ENCODE data around the gene ZNF439. TPM values are rescaled to one million over a fixed set of nuclear protein-coding genes. Genes with fewer than 3 reads are reported as not detected.
"Not testable (repeated sequence)": the region's sequence is repeated elsewhere in the genome, so short reads cannot be mapped to it uniquely, and the experiment has no call there.

Gene ZNF439
- total RNA-seq, 1 experiment from 2014 or later, result 16.5 TPM

GRCh38 chr19:11853358-11853757 lies 4.8 kb downstream of the ZNF439 start:
- peaks cover 12% of the 10 kb centered on the region for H3K4me1 ChIP-seq (ENCODE audit: low read length)
- no peak overlapping the region for H2AFZ ChIP-seq (ENCODE audit: low read length)
- H4K20me1 ChIP-seq (ENCODE audit: insufficient read depth, low read depth, low read length), result no peaks in the 10 kb centered on the region
- no peaks in the 10 kb centered on the region for H3K9me2 ChIP-seq (replicated peaks; ENCODE audit: insufficient read depth, low read length)
- H3K4me3 ChIP-seq (ENCODE audit: low read length), result no peak overlapping the region
- H3K27ac ChIP-seq (ENCODE audit: low read length), result no peak overlapping the region
- H3K27me3 ChIP-seq (ENCODE audit: low read length), result no peaks in the 10 kb centered on the region
- H3K79me2 ChIP-seq (ENCODE audit: low read length), result peaks cover 76% of the 10 kb centered on the region
- no peak overlapping the region for H3K4me2 ChIP-seq (ENCODE audit: low read depth, low read length, poor library complexity, severe bottlenecking)
- peaks cover 54% of the 10 kb centered on the region for H3K36me3 ChIP-seq (ENCODE audit: insufficient read depth, low read length)
- H3K9ac ChIP-seq (ENCODE audit: low read length), result no peak overlapping the region
- no peak for DNase-seq
- peaks cover 17% of the 10 kb centered on the region; the same call in 1 of the 2 replicates for H3K9me3 ChIP-seq (ENCODE audit: low read length)

- Histone ChIP-seq H3K79me2 (ENCODE audit: low read length) (peaks cover 48% of the 10 kb centered on the region), H3K27ac (ENCODE audit: low read length) (no peak overlapping the region), H3K9me3 (ENCODE audit: low read length) (peaks cover 19% of the 10 kb centered on the region; the same call in 1 of the 2 replicates), H3K4me3 (ENCODE audit: low read length) (no peak overlapping the region), H2AFZ (ENCODE audit: low read length) (no peak overlapping the region), H3K9me2 (replicated peaks; ENCODE audit: insufficient read depth, low read length) (no peaks in the 10 kb centered on the region), H3K4me1 (ENCODE audit: low read length) (no peaks in the 10 kb centered on the region), H3K9ac (ENCODE audit: low read length) (no peak overlapping the region), H3K36me3 (ENCODE audit: insufficient read depth, low read length) (peaks cover 38% of the 10 kb centered on the region), H3K4me2 (ENCODE audit: low read depth, low read length, poor library complexity, severe bottlenecking) (no peak overlapping the region), H4K20me1 (ENCODE audit: insufficient read depth, low read depth, low read length) (no peaks in the 10 kb centered on the region), H3K27me3 (ENCODE audit: low read length) (no peaks in the 10 kb centered on the region)
- DNase-seq, result no peak
Observed at GRCh38 chr19:11856596-11857250, 8.2 kb downstream of the ZNF439 start.

- Histone ChIP-seq H3K27me3 (ENCODE audit: low read length) (no peaks in the 10 kb centered on the region), H3K9ac (ENCODE audit: low read length) (no peak overlapping the region), H3K36me3 (ENCODE audit: insufficient read depth, low read length) (peaks cover 32% of the 10 kb centered on the region), H3K79me2 (ENCODE audit: low read length) (peaks cover 29% of the 10 kb centered on the region), H3K4me3 (ENCODE audit: low read length) (no peak overlapping the region), H3K27ac (ENCODE audit: low read length) (no peak overlapping the region), H3K9me2 (replicated peaks; ENCODE audit: insufficient read depth, low read length) (no peaks in the 10 kb centered on the region), H3K4me2 (ENCODE audit: low read depth, low read length, poor library complexity, severe bottlenecking) (no peak overlapping the region), H3K9me3 (ENCODE audit: low read length) (peaks cover 18% of the 10 kb centered on the region), H2AFZ (ENCODE audit: low read length) (no peak overlapping the region), H3K4me1 (ENCODE audit: low read length) (no peaks in the 10 kb centered on the region), H4K20me1 (ENCODE audit: insufficient read depth, low read depth, low read length) (no peaks in the 10 kb centered on the region)
- no peak for DNase-seq
Observed at GRCh38 chr19:11860721-11861120, 12.2 kb downstream of the ZNF439 start.

- Histone ChIP-seq H3K27me3 (ENCODE audit: low read length) (no peaks in the 10 kb centered on the region), H2AFZ (ENCODE audit: low read length) (no peak overlapping the region), H3K4me2 (ENCODE audit: low read depth, low read length, poor library complexity, severe bottlenecking) (no peak overlapping the region), H3K4me3 (ENCODE audit: low read length) (no peak overlapping the region), H3K36me3 (ENCODE audit: insufficient read depth, low read length) (peaks cover 32% of the 10 kb centered on the region), H3K9ac (ENCODE audit: low read length) (no peak overlapping the region), H3K79me2 (ENCODE audit: low read length) (peaks cover 27% of the 10 kb centered on the region), H3K4me1 (ENCODE audit: low read length) (no peaks in the 10 kb centered on the region), H3K9me2 (replicated peaks; ENCODE audit: insufficient read depth, low read length) (no peaks in the 10 kb centered on the region), H4K20me1 (ENCODE audit: insufficient read depth, low read depth, low read length) (no peaks in the 10 kb centered on the region), H3K9me3 (ENCODE audit: low read length) (peaks cover 23% of the 10 kb centered on the region), H3K27ac (ENCODE audit: low read length) (no peak overlapping the region)
- no peak for DNase-seq
Observed at GRCh38 chr19:11861301-11861700, 12.8 kb downstream of the ZNF439 start.

- Histone ChIP-seq H3K9me3 (ENCODE audit: low read length) (peaks cover 40% of the 10 kb centered on the region), H3K36me3 (ENCODE audit: insufficient read depth, low read length) (peaks cover 52% of the 10 kb centered on the region)
Observed at GRCh38 chr19:11867766-11868165, 19.2 kb downstream of the ZNF439 start.

GRCh38 chr19:11868188-11868587 lies 19.7 kb downstream of the ZNF439 start:
- H3K9ac ChIP-seq (ENCODE audit: low read length), result no peak overlapping the region
- no peaks in the 10 kb centered on the region for H3K9me2 ChIP-seq (replicated peaks; ENCODE audit: insufficient read depth, low read length)
- H3K36me3 ChIP-seq (ENCODE audit: insufficient read depth, low read length), result peaks cover 51% of the 10 kb centered on the region
- no peak overlapping the region for H2AFZ ChIP-seq (ENCODE audit: low read length)
- H3K4me3 ChIP-seq (ENCODE audit: low read length), result no peak overlapping the region
- no peaks in the 10 kb centered on the region for H3K4me1 ChIP-seq (ENCODE audit: low read length)
- DNase-seq, result no peak
- H3K4me2 ChIP-seq (ENCODE audit: low read depth, low read length, poor library complexity, severe bottlenecking), result no peak overlapping the region
- H3K27me3 ChIP-seq (ENCODE audit: low read length), result no peaks in the 10 kb centered on the region
- peaks cover 40% of the 10 kb centered on the region for H3K9me3 ChIP-seq (ENCODE audit: low read length)
- H3K79me2 ChIP-seq (ENCODE audit: low read length), result peaks cover 9% of the 10 kb centered on the region
- no peaks in the 10 kb centered on the region for H4K20me1 ChIP-seq (ENCODE audit: insufficient read depth, low read depth, low read length)
- H3K27ac ChIP-seq (ENCODE audit: low read length), result no peak overlapping the region

More at GRCh38 chr19:11867766-11868165, 19.2 kb downstream of the ZNF439 start:
- not testable (repeated sequence) for H3K9ac ChIP-seq (ENCODE audit: low read length); H3K9me2 ChIP-seq (replicated peaks; ENCODE audit: insufficient read depth, low read length); H2AFZ ChIP-seq (ENCODE audit: low read length); H3K4me3 ChIP-seq (ENCODE audit: low read length); H3K4me1 ChIP-seq (ENCODE audit: low read length); H3K27ac ChIP-seq (ENCODE audit: low read length); H3K27me3 ChIP-seq (ENCODE audit: low read length); H3K79me2 ChIP-seq (ENCODE audit: low read length); DNase-seq; H3K4me2 ChIP-seq (ENCODE audit: low read depth, low read length, poor library complexity, severe bottlenecking); H4K20me1 ChIP-seq (ENCODE audit: insufficient read depth, low read depth, low read length)

- Histone ChIP-seq H3K4me1 (ENCODE audit: low read length) (no peaks in the 10 kb centered on the region), H3K27me3 (ENCODE audit: low read length) (no peaks in the 10 kb centered on the region), H2AFZ (ENCODE audit: low read length) (no peak overlapping the region), H3K4me2 (ENCODE audit: low read depth, low read length, poor library complexity, severe bottlenecking) (no peak overlapping the region), H3K27ac (ENCODE audit: low read length) (no peak overlapping the region), H3K4me3 (ENCODE audit: low read length) (no peak overlapping the region), H3K79me2 (ENCODE audit: low read length) (no peaks in the 10 kb centered on the region), H4K20me1 (ENCODE audit: insufficient read depth, low read depth, low read length) (no peaks in the 10 kb centered on the region), H3K9me3 (ENCODE audit: low read length) (peaks cover 21% of the 10 kb centered on the region), H3K9ac (ENCODE audit: low read length) (no peak overlapping the region), H3K9me2 (replicated peaks; ENCODE audit: insufficient read depth, low read length) (no peaks in the 10 kb centered on the region), H3K36me3 (ENCODE audit: insufficient read depth, low read length) (peaks cover 20% of the 10 kb centered on the region)
- DNase-seq, result no peak
Observed at GRCh38 chr19:11872624-11873023, 24.1 kb downstream of the ZNF439 start.

- Histone ChIP-seq H2AFZ (ENCODE audit: low read length) (no peak overlapping the region), H3K4me3 (ENCODE audit: low read length) (no peak overlapping the region), H3K79me2 (ENCODE audit: low read length) (no peaks in the 10 kb centered on the region), H3K9me2 (replicated peaks; ENCODE audit: insufficient read depth, low read length) (no peaks in the 10 kb centered on the region), H3K27me3 (ENCODE audit: low read length) (no peaks in the 10 kb centered on the region), H3K9ac (ENCODE audit: low read length) (no peak overlapping the region), H3K36me3 (ENCODE audit: insufficient read depth, low read length) (peaks cover 9% of the 10 kb centered on the region), H4K20me1 (ENCODE audit: insufficient read depth, low read depth, low read length) (no peaks in the 10 kb centered on the region), H3K4me2 (ENCODE audit: low read depth, low read length, poor library complexity, severe bottlenecking) (no peak overlapping the region), H3K9me3 (ENCODE audit: low read length) (peaks cover 12% of the 10 kb centered on the region), H3K4me1 (ENCODE audit: low read length) (no peaks in the 10 kb centered on the region), H3K27ac (ENCODE audit: low read length) (no peak overlapping the region)
- no peak for DNase-seq
Observed at GRCh38 chr19:11873762-11874161, 25.2 kb downstream of the ZNF439 start.

All from Karpas-422 (cell line).